ENCODE data around the gene VAV2.

The VAV2 gene

GRCh38 chr9:133979921-133980863 lies 11.9 kb downstream of the VAV2 start:
- no peak for DNase-seq

DNA sequence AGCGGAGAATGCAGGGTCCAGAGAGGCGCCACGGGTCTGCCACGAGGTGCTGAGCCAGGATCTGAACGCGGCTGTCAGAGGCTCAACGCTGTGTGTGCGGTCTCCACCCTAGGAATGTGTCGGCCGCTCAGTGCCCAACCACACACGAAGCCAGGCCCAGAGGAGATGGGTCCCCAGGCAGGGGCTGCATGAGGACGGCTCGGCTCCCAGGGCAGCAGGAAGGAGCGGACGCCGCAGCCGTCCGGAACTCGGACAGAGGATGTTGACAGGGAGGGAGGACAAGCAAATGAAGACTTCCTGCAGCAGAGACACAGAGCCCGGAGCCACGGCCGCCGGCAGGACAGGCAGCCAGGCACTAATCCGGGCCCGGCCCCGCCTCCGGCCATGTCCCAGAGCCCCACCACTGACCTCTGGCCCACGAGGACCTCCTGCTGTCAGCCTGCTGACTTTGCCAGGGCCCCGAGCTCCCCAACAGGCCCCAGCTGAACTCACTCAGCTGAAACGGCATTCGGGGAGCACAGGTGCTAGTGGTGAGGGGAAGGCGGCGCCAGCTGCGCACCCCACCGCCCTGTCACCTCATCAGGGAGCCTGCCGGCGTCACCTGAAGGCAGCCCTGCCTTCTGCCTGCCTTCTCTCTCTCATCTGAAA lies 12.7 kb downstream of the VAV2 start:
- no peak for DNase-seq

GRCh38 chr9:133978899-133979272 lies 13.2 kb downstream of the VAV2 start:
- no peak for DNase-seq

DNA sequence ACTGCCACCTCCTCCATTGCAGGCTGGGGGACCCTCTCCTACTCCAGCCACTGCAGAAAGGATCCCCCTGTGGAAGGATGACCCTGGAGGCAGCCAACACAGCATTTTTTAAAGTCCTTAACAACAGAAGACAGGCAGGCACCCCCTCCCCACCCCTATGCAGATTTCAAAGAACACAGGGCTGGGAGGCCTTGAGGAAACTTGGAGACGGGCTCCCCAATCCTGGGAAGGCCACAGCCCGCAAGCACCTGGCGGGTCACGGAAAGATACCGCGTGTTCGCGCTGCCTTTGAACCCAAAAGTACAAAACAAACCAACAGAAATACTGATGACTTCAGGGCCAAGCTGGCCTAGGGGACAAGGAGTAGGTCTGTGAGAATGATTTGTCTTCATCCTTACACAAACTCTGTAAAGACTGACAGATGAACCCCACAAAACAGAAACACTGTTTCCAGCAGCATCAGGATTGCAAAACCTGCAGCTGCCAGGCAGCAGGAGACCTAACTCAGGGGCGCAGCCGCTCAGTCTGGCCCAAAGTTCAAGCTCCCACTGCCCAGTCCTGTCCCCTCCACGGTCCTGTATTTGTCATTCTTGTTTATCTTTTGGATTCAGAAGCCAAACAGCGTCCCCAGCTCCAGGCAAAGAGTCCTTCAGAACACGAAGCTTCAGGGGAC lies 13.8 kb downstream of the VAV2 start:
- no peak for DNase-seq

GRCh38 chr9:133977421-133978201 lies 14.5 kb downstream of the VAV2 start:
- no peak for DNase-seq

DNA sequence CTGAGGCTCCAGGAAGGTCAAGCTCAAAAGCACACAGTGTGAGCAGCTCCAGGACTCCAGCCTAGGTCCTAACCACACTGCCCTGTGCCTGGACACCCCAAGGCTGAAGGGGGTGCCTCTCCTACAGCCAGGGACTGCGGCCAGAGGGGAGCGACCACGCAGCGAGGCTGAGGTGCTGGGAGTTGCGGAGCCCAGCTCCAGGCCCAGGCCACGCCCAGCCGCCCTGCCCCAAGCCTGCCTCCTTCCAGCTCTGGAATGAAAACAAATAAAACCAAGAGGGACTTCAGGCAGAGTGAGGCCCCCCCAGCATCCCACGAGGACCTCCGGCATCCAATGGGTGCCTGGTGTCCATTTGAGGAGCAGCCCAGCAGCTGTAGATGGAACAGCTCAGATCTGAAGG lies 15.2 kb downstream of the VAV2 start:
- DNase-seq: no peak

GRCh38 chr9:133976191-133976861 lies 15.8 kb downstream of the VAV2 start:
- DNase-seq: no peak

- DNase-seq: no peak
Measured at GRCh38 chr9:133975511-133975910, 16.6 kb downstream of the VAV2 start.

DNA sequence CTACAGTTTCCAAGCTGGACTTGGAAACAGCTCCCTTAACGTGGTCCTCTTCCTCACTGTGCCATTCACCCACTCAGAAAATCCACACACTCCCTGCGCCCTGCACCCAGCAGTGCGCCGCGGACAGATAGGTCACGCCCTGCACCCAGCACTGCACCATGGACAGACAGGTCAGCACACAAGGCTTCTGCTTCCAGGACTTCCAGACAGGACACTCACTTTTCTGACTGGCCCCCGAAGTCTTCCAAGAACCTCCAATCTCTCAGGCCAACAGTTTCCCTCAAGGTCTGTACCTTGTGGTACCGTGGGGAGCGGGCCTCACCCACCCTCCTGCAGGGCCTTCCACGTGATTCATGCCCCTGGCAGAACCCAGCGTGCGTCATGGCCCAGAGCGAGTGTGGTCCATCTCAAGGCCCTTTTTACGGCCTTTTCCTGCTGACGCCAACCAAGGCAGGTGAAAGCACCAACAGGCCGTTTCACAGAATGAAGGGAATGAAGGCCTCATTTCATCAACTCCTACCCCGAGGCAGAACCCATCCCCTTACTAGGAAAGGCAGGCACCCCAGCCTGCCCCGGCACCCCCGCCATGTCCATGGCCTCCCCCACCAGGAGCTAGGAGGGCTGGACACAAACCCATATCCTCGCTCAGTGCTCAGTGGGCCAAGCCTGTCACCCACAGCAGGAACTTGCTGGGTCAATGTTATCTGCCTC lies 17.3 kb downstream of the VAV2 start:
- no peak for DNase-seq

- DNase-seq: no peak
Measured at GRCh38 chr9:133973791-133974630, 18.1 kb downstream of the VAV2 start.

- DNase-seq: no peak
Measured at GRCh38 chr9:133973111-133973790, 18.9 kb downstream of the VAV2 start.

GRCh38 chr9:133971981-133972941 lies 19.9 kb downstream of the VAV2 start:
- no peak for DNase-seq

GRCh38 chr9:133971121-133971951 lies 20.8 kb downstream of the VAV2 start:
- no peak for DNase-seq

DNA sequence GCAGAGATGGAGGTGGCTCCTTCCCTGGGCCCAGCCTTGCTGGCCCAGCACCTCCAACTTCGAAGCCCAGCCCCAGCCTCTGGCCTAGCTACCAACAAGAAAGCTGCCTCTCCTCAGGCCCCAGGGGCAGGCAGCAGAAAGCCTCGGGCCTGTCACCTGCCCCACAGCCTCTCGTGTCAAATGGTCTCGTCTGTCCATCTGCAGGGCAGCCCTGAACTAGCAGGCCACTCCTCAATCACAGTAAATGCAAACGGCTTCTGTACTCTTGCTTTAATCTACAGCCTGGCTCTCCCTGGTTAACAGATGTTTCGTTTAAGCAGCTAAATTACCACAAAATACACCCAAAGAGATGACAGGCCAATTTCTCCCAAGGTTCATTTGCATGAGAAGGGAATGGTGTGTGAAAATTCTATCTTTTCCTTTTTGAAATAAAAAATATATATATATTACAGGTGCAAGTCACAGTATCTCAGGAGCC lies 21.5 kb downstream of the VAV2 start:
- no peak for DNase-seq

DNA sequence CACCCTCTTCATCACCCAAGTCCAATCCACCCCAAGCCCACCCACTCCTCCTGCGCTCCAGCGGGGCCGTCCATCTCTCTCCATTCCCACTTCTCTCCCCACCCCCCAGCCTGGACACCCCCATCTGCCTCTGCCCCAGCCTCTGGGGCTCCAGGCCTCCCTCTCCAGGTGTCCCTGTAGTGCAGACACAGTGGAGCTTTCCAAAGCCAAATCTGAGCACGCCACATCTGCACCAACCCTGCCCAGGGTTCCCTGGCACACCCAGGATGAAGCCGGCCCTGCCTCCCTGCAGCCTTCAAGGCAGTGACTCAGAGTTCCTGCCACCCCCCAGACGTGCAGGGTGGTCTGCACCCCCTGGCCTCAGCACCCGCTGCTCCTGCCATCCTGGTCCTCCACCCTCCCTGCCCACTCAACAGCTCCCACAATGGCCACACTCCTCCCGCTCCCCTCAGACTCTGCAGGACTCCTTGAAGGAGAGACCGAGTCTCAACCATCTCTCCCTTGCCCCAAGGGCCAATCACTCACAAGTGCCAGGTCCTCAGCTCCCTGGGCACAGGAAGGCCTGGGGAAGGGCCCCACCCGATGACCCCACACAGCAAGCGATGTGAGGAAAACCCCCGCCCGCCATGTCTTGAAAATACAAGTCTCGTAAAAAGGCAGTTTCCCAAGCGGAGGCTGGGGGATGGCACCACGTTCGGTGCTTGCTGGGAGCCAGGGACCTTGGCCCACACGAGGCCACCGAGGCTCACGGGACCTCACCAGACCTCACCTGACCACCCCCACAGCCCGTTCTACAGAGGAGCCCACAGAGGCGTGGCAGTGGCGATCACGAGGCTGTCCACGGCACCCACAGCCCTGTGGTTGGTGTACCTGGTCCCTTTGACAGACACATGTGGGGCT lies 22.2 kb downstream of the VAV2 start:
- DNase-seq: no peak

DNA sequence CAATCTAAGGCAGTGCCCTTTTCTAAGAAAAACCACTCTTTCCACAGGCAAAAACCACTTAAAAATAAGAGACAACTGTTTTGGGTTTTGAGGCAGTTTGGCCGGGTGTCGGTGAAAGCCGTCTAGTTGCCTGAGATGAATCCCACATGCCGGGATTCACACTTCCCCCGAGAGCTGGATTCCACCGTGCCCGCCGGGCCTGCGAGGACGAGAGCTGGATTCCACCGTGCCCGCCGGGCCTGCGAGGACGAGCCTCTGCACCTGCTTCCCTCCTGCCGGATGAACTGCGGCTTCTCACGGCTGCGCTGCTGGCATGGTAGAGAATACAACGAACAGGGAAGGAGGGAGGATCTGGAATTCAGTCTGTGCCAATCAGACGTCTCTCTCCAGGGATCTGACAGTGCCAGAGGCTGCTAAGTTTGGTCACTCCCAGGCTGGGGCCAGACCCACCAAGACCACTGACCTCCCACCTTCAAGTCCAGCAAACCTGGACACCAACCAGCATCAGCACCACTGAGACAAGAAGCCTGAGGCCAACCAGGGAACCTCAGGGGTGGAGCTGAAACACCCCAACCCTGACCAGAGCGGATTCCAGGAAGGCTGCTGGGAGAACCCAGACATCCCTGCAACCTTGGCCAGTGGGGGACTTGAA lies 23.0 kb downstream of the VAV2 start:
- no peak for DNase-seq

Data from islet precursor cell (in vitro differentiated cells).